ENCODE data around the gene EN2.

DNA sequence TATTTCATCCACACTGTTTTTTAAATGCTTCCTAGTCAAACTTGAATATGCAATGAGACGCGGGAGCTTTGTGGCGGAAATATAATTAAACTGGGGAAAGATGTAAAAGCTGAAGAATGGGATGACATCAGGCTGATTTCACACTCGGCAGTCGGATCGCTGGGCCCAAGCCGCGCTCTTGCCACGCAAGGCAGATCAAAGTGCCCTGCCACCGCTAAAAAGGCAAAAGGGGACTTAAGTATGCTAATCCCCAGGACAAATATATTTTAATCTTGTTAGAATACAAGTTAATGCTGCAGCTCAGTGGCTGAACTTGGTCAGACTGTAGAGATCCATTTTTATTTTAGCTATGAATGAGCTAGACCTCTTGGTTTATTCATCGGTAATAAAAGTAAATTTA lies 13.8 kb downstream of the EN2 start:
- TF ChIP-seq POLR2A (IDR thresholded peaks at IDR 0.05): no peak
- TF ChIP-seq, protein P1, sequence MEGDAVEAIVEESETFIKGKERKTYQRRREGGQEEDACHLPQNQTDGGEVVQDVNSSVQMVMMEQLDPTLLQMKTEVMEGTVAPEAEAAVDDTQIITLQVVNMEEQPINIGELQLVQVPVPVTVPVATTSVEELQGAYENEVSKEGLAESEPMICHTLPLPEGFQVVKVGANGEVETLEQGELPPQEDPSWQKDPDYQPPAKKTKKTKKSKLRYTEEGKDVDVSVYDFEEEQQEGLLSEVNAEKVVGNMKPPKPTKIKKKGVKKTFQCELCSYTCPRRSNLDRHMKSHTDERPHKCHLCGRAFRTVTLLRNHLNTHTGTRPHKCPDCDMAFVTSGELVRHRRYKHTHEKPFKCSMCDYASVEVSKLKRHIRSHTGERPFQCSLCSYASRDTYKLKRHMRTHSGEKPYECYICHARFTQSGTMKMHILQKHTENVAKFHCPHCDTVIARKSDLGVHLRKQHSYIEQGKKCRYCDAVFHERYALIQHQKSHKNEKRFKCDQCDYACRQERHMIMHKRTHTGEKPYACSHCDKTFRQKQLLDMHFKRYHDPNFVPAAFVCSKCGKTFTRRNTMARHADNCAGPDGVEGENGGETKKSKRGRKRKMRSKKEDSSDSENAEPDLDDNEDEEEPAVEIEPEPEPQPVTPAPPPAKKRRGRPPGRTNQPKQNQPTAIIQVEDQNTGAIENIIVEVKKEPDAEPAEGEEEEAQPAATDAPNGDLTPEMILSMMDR (IDR thresholded peaks at IDR 0.05): no peak
- TF ChIP-seq POLR2AphosphoS5 (IDR thresholded peaks at IDR 0.05): no peak
- no peak for TF ChIP-seq EP300 (IDR thresholded peaks at IDR 0.05)

Data from gastroesophageal sphincter (tissue), 3 donors.